Esophagus squamous epithelium (tissue), 5 donors: ENCODE data around the gene ANKFN1. TPM values are rescaled to one million over a fixed set of nuclear protein-coding genes. Genes with fewer than 3 reads are reported as not detected.

Experiments used
- DNase-seq: peaks from one replicate; lab custom pipeline; 2025; lab: John Stamatoyannopoulos, UW
- H3K27ac ChIP-seq, 4 donors: fragments of 200-600 bp; sonication (generic); one replicate each; pipeline ENCODE4 v1.5.1; 2016 to 2019; ENCODE audit warnings: mild to moderate bottlenecking in 1 of 4
- H3K27me3 ChIP-seq, 4 donors: fragments of 200-600 bp; sonication (generic); 1 replicate in 3 of 4; 2 replicates in 1 of 4; pipeline versions ENCODE4 v1.5.1 to v1.6.0; 2017 to 2021; ENCODE audit warnings: antibody characterized with exemption in 1 of 4
- H3K36me3 ChIP-seq, 3 donors: fragments of 200-600 bp; sonication (generic); one replicate each; pipeline ENCODE4 v1.5.1; 2016 to 2019
- H3K4me1 ChIP-seq, 3 donors: fragments of 200-600 bp; sonication (generic); one replicate each; pipeline ENCODE4 v1.5.1; 2017 to 2019
- H3K4me3 ChIP-seq, 4 donors: fragments of 200-600 bp; sonication (generic); 1 replicate in 3 of 4; 2 replicates in 1 of 4; pipeline ENCODE4 v1.5.1; 2016 to 2019; ENCODE audit warnings: mild to moderate bottlenecking in 2 of 4, moderate library complexity in 1 of 4
- H3K9me3 ChIP-seq, 3 donors: fragments of 200-600 bp; sonication (generic); one replicate each; pipeline ENCODE4 v1.5.1; 2016 to 2019
- POLR2A ChIP-seq, 4 donors: fragments of 450-650 bp; IDR thresholded peaks; one replicate each; pipeline ENCODE4 v1.6.1; 2017; ENCODE audit warnings: antibody characterized with exemption in 4 of 4, mild to moderate bottlenecking in 4 of 4, moderate library complexity in 3 of 4
- WGBS, 2 donors: methylation state at CpG; one replicate each; pipeline ENCODE4 v1.1.5; 2018; 5-methylcytosine and 5-hydroxymethylcytosine counted together
- intact Hi-C: fragments of 100-400 bp; cut with DNase I; formaldehyde crosslinking; loops from one replicate; pipeline ENCODE4 v1.15.0; 2022
- total RNA-seq, 4 donors: library from RNA; depleted of rRNA; stranded (reverse); fragments of >200 nt; gene quantifications; one replicate each; pipeline ENCODE4 v1.1.0, GENCODE V29; 2016
- TF ChIP-seq, protein P1 (sequence below), 6 experiments: fragments of 450-650 bp in 4 of 6; fragments of 200-600 bp in 2 of 6; sonication (generic) in 2 of 6; IDR thresholded peaks; one replicate each; pipeline ENCODE4 v1.5.1; 2016 to 2019; ENCODE audit warnings: antibody characterized with exemption in 6 of 6, mild to moderate bottlenecking in 4 of 6, moderate library complexity in 4 of 6
- donor health status: DM: yes; HTN: yes; CAD: no.

The ANKFN1 gene
- total RNA-seq, 4 donors from 2014 or later = under 0.01 to 0.31 TPM; not detected in 2

- Histone ChIP-seq H3K4me1 (peaks cover 0 to 12% (median 0%) of the 10 kb centered on the region in 3 donors), H3K9me3 (no peaks in the 10 kb centered on the region), H3K36me3 (no peaks in the 10 kb centered on the region), H3K4me3 (no peak overlapping the region), H3K27ac (no peak overlapping the region), H3K27me3 (peaks cover 0 to 12% (median 0%) of the 10 kb centered on the region in 4 donors)
- no peak for TF ChIP-seq POLR2A (IDR thresholded peaks at IDR 0.05)
- TF ChIP-seq, protein P1, sequence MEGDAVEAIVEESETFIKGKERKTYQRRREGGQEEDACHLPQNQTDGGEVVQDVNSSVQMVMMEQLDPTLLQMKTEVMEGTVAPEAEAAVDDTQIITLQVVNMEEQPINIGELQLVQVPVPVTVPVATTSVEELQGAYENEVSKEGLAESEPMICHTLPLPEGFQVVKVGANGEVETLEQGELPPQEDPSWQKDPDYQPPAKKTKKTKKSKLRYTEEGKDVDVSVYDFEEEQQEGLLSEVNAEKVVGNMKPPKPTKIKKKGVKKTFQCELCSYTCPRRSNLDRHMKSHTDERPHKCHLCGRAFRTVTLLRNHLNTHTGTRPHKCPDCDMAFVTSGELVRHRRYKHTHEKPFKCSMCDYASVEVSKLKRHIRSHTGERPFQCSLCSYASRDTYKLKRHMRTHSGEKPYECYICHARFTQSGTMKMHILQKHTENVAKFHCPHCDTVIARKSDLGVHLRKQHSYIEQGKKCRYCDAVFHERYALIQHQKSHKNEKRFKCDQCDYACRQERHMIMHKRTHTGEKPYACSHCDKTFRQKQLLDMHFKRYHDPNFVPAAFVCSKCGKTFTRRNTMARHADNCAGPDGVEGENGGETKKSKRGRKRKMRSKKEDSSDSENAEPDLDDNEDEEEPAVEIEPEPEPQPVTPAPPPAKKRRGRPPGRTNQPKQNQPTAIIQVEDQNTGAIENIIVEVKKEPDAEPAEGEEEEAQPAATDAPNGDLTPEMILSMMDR (IDR thresholded peaks at IDR 0.05) = no peak
- no peak for DNase-seq
- intact Hi-C loops = no loop called here
- 85 to 87% methylated on average over 4 of the region's 4 CpGs for WGBS, 2 donors
Measured at GRCh38 chr17:56157845-56158244, 4.6 kb downstream of the ANKFN1 start.

- Histone ChIP-seq H3K27me3 (peaks cover 0 to 12% (median 0%) of the 10 kb centered on the region in 4 donors), H3K9me3 (no peaks in the 10 kb centered on the region), H3K27ac (no peak overlapping the region), H3K36me3 (no peaks in the 10 kb centered on the region), H3K4me1 (peaks cover 0 to 15% (median 0%) of the 10 kb centered on the region in 3 donors), H3K4me3 (no peak overlapping the region)
- intact Hi-C loops = no loop called here
- TF ChIP-seq, protein P1 (IDR thresholded peaks at IDR 0.05) = no peak
- TF ChIP-seq POLR2A (IDR thresholded peaks at IDR 0.05) = no peak
- DNase-seq = no peak
- WGBS, 2 donors = 36 to 86% methylated on average over 1 of the region's 1 CpG
Measured at GRCh38 chr17:56158344-56158743, 5.1 kb downstream of the ANKFN1 start.

GRCh38 chr17:56158915-56159825, 5.9 kb downstream of the ANKFN1 start:
- Histone ChIP-seq H3K4me3 (no peak overlapping the region), H3K36me3 (no peaks in the 10 kb centered on the region), H3K27ac (no peak overlapping the region), H3K9me3 (no peaks in the 10 kb centered on the region), H3K27me3 (peaks cover 0 to 12% (median 0%) of the 10 kb centered on the region in 4 donors), H3K4me1 (peaks cover 0 to 23% (median 0%) of the 10 kb centered on the region in 3 donors)
- WGBS, 2 donors = 57 to 65% methylated on average over 3 to 4 of the region's 4 CpGs
- TF ChIP-seq, protein P1 (IDR thresholded peaks at IDR 0.05) = no peak
- TF ChIP-seq POLR2A (IDR thresholded peaks at IDR 0.05) = no peak
- intact Hi-C loops = no loop called here
- DNase-seq = no peak

GRCh38 chr17:56159826-56160380, 6.6 kb downstream of the ANKFN1 start:
- Histone ChIP-seq H3K4me3 (no peak overlapping the region), H3K9me3 (no peaks in the 10 kb centered on the region), H3K27ac (no peak overlapping the region), H3K4me1 (peaks cover 0 to 23% (median 0%) of the 10 kb centered on the region in 3 donors), H3K36me3 (no peaks in the 10 kb centered on the region), H3K27me3 (peaks cover 0 to 12% (median 0%) of the 10 kb centered on the region in 4 donors)
- no peak for DNase-seq
- WGBS, 2 donors = 42 to 67% methylated on average over 1 of the region's 1 CpG
- no peak for TF ChIP-seq POLR2A (IDR thresholded peaks at IDR 0.05)
- intact Hi-C loops = no loop called here

DNA sequence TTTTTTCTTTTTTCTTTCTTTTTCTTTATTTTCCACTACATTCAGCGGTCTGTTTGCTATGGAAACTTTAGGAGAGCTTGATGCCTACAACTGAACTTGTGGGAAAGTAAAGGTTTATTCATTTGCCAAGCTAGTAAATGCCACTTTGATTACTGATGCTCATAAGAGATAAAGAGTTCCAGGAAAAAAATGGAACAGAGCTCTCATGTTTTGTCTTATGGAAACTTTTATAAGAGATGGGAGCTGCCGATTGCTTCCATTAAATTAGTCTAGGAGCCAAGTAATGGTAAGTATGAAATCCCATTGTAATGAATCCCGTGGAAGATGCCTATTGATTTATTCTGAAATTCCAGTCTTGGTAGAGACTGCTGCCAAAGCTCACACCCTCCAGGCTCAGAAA, 7.1 kb downstream of the ANKFN1 start:
- H3K4me3 ChIP-seq = no peak overlapping the region
- intact Hi-C loops = no loop called here
- TF ChIP-seq POLR2A (IDR thresholded peaks at IDR 0.05) = no peak
- TF ChIP-seq, protein P1 (IDR thresholded peaks at IDR 0.05) = no peak
- 56 to 63% methylated on average over 3 of the region's 3 CpGs for WGBS, 2 donors
- no peaks in the 10 kb centered on the region for H3K9me3 ChIP-seq
- no peak for DNase-seq
- H3K36me3 ChIP-seq = no peaks in the 10 kb centered on the region
- H3K27me3 ChIP-seq = peaks cover 0 to 12% (median 0%) of the 10 kb centered on the region in 4 donors
- H3K4me1 ChIP-seq = peaks cover 0 to 23% (median 0%) of the 10 kb centered on the region in 3 donors
- no peak overlapping the region for H3K27ac ChIP-seq
